Hematopoietic multipotent progenitor cell treated with erythropoietin and hydrocortisone succinate and interleukin-3 and kit ligand, for 15 days (in vitro differentiated cells): ENCODE results near the gene MT1X.

Experiments
- DNase-seq: peaks from one replicate; pipeline ENCODE4 v3.0.0-alpha.2; 2015; ENCODE audit warnings: low spot score

MT1X gene

GRCh38 chr16:56679818-56680217 is 2.5 kb upstream of the MT1X start:
- DNase-seq, result no peak

GRCh38 chr16:56682703-56683397 is 580 bp downstream of the MT1X start:
- DNase-seq, result no peak

- DNase-seq, result no peak
Observed at GRCh38 chr16:56683424-56684172, 1.3 kb downstream of the MT1X start.

GRCh38 chr16:56684256-56684925 is 2.1 kb downstream of the MT1X start:
- DNase-seq, result no peak

GRCh38 chr16:56684926-56685590 is 2.8 kb downstream of the MT1X start:
- DNase-seq, result no peak

GRCh38 chr16:56686758-56687157 is 4.5 kb downstream of the MT1X start:
- DNase-seq, result no peak

GRCh38 chr16:56688762-56689161 is 6.5 kb downstream of the MT1X start:
- no peak for DNase-seq

GRCh38 chr16:56689171-56689570 is 6.9 kb downstream of the MT1X start:
- no peak for DNase-seq

- DNase-seq, result no peak
Observed at GRCh38 chr16:56690420-56691122, 8.3 kb downstream of the MT1X start.

- no peak for DNase-seq
Observed at GRCh38 chr16:56691885-56692284, 9.6 kb downstream of the MT1X start.

- DNase-seq, result no peak
Observed at GRCh38 chr16:56695246-56695645, 13.0 kb downstream of the MT1X start.

- no peak for DNase-seq
Observed at GRCh38 chr16:56697456-56698155, 15.3 kb downstream of the MT1X start.

- no peak for DNase-seq
Observed at GRCh38 chr16:56700195-56700594, 17.9 kb downstream of the MT1X start.

GRCh38 chr16:56700631-56701030 is 18.4 kb downstream of the MT1X start:
- no peak for DNase-seq

GRCh38 chr16:56701534-56701933 is 19.3 kb downstream of the MT1X start:
- DNase-seq, result no peak

GRCh38 chr16:56702836-56703235 is 20.6 kb downstream of the MT1X start:
- DNase-seq, result no peak

- no peak for DNase-seq
Observed at GRCh38 chr16:56708525-56709442, 26.5 kb downstream of the MT1X start.

- no peak for DNase-seq
Observed at GRCh38 chr16:56709443-56710040, 27.3 kb downstream of the MT1X start.

GRCh38 chr16:56710181-56710737 is 28.0 kb downstream of the MT1X start:
- DNase-seq, result no peak
